Stimulated activated CD4-positive, alpha-beta T cell treated with anti-CD3 and anti-CD28 coated beads, Interleukin-15, amount 100 ng/mL, for 24 hours (primary cell): ENCODE data around the gene CENPI.
"Not testable (repeated sequence)": the region's sequence is repeated elsewhere in the genome, so short reads cannot be mapped to it uniquely, and the experiment has no call there.

ENCODE experiments used
- DNase-seq: peaks from one replicate; pipeline ENCODE4 v3.0.0-alpha.2; 2020

CENPI gene, protein sequence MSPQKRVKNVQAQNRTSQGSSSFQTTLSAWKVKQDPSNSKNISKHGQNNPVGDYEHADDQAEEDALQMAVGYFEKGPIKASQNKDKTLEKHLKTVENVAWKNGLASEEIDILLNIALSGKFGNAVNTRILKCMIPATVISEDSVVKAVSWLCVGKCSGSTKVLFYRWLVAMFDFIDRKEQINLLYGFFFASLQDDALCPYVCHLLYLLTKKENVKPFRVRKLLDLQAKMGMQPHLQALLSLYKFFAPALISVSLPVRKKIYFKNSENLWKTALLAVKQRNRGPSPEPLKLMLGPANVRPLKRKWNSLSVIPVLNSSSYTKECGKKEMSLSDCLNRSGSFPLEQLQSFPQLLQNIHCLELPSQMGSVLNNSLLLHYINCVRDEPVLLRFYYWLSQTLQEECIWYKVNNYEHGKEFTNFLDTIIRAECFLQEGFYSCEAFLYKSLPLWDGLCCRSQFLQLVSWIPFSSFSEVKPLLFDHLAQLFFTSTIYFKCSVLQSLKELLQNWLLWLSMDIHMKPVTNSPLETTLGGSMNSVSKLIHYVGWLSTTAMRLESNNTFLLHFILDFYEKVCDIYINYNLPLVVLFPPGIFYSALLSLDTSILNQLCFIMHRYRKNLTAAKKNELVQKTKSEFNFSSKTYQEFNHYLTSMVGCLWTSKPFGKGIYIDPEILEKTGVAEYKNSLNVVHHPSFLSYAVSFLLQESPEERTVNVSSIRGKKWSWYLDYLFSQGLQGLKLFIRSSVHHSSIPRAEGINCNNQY

GRCh38 chrX:101097546-101098453 lies at the start of gene CENPI:
TSS of gene CENPI (plus strand) at chrX:101098204. CDS start at chrX:101101071, 2,867 bp downstream.
- peak; percentile 93 for DNase-seq

DNA sequence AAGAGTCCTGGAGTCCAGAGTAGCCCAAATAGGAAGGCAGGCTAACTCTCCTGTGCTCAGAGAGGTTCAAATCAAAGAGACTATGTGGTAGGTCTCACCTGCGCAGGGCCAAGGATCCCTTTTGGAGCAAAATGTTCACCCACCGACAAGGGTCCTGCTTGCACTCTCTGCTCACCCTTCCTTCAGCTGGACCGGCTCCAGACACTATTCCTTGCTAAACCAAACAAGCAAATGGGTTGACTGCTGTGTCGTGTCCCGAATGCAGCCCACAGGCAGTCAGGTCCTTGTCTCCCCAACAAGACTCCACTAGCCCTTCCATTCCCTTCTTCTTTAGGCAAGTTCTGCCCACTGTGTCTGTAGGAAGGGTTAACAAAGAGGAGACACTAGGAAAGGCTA lies 46.9 kb upstream of the CENPI start:
- DNase-seq: no peak

DNA sequence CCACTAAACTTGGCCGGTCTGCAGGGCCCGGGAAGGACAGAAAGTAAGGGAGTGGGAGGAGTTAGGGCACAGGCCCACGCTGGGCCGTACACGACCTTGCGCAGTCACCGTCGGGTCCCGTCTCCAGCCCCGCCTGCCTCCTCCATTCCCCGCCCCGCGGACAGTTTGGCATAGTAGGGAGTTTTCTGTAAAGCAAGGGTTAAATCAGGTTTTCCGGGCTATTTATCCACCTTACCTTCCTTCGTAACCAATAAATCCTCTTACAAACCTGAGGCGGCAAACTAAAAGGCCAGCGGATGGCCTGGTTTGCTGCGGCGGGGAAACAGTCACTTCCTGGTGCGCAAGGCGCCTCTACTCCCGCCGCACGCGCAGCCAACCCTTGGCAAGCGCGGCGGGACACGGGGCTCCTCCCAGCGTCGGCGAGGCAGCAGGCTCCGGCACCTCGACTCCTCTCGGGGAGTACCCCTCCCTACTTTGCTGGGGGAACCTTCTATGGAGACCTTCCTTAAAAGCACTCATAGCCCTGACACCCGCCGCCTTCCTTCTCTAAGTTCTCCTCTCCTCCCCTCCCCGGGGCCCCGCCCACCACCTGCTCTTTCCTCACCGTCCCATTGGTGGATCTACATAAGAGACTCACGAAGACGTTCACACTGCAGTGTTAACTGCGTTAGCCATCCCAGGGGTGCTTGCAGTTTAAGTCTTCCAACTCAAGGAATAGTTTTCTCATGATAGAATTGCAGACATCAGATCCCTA lies 46.3 kb upstream of the CENPI start, which contains the start of gene TRMT2B:
TRMT2B (minus strand) TSS at position 563 of the 754 bp plus-strand sequence. CDS start 9,822 bp downstream, outside the sequence.
- DNase-seq: peak; percentile 86

DNA sequence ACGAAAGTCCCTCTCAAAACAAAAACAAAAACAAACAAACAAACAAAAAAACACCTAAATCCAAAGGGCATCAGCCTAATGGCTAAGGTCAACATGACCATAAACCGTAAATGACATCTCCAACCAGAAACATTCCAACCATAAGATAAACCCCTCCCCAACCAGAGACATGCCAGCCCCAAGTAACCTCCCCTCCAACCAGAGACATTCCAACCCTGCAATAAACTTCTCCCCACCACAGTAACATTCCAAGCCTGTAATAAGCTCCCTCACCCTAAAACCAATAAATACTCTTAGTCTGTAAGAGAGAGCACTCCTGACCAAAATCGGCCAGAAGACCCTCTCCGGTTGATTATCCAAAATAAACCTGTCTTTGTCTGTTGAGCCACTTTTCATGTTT lies 41.5 kb upstream of the CENPI start:
- not testable (repeated sequence) for DNase-seq

DNA sequence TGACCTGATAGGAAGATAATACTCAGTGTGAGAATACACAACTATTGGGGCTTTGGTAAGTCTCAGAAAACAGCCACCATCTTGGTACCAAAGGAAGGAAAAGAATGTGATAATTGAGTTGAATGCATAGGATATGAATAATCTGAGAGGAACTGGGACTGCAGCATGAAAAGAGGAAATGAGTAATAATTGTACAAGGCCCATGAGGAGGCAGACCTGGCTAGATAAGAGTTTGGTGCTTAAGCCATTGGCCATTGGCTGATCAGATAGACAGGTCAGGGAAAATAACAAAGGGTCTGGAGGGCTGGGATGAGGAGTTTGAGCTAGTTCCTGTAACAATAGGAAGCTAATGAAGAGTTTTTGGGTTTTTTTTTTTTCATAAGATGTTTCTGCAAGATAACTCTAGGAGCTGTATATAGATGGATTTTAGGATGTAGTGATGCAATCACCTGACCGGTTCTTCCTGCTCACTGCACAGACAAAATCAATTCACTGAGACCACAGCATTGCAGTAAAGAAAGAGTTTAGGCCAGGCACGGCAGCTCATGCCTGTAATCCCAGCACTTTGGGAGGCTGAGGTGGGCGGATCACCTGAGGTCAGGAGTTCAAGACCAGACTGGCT lies 40.8 kb upstream of the CENPI start:
- DNase-seq: no peak

- DNase-seq: no peak
Observed at GRCh38 chrX:101062176-101062575, 35.8 kb upstream of the CENPI start.

GRCh38 chrX:101071582-101071981 lies 26.4 kb upstream of the CENPI start:
- DNase-seq: no peak

DNA sequence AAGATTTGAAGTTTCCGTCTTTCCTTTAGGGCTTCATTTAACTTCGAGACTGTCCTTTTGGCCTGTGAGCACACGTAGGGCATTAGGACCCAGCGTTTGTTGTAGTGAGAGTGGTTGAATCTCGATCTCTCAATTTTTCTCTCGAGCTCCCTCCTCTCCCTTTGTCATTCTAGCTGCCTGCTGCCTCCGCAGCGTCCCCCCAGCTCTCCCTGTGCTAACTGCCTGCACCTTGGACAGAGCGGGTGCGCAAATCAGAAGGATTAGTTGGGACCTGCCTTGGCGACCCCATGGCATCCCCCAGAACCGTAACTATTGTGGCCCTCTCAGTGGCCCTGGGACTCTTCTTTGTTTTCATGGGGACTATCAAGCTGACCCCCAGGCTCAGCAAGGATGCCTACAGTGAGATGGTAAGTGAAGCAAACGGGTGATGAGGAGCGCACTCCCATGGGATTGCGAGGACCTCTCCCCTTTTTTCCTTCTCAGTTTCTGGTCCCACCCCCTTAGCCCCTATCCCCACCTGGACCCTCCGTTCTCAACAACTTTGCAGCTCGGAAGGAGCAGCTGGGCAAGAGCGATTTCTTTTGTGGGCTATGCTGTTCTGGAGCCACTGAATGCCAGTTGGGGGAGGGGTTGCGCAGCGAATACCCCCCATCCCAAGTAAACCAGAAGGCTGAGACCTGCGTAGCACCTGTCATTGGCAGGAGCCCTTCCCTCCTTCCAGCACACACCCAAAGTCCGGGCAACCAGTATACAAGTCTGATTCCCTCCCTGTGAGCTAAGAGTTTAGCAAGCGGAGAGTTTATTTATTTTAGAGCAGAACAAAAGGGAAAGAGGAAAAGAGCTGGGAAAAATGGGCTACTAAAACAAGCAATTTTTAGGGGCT lies 19.0 kb upstream of the CENPI start, which contains the start of gene TMEM35A:
TMEM35A (plus strand) TSS at position 164 of the 883 bp plus-strand sequence; CDS start at position 288, 124 bp downstream.
- no peak for DNase-seq

GRCh38 chrX:101079736-101080270 lies 18.2 kb upstream of the CENPI start:
- no peak for DNase-seq

DNA sequence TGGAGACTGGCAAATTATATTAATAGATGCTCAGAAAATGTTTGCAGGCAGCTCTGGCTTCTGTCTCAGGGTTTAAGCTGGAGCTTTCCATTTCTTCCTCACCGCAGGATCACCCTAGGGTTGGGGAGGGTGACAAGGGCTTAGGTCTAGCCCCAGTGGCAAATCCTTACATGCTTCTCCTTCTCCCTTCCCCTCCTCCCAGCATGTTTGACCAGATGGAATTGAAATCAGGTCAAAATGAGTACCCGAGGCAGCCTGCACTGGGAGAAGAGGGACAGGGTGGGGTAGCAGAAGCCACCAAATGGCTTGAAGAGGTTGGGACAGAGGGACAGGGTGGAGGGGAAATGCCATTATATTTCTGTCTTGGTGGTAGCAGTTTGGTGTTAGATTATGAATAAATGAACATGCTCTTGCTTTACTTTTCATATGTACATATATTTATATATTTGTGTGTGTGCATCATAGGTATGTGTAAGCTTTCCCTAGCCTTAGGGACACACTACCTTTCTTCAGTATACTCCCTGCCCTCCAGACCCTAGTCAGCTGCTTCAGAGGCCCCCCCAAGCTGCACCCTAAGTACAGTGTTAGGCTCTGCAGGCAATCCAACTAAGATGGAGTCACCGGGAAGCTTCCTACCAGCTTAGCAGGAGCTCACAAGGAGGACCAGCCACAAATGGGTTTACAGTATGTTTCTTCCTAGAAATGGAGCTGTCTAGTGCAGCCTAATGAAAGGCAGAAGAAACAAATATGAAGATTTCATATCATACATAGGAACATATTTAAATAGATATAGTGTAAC lies 17.5 kb upstream of the CENPI start:
- no peak for DNase-seq

DNA sequence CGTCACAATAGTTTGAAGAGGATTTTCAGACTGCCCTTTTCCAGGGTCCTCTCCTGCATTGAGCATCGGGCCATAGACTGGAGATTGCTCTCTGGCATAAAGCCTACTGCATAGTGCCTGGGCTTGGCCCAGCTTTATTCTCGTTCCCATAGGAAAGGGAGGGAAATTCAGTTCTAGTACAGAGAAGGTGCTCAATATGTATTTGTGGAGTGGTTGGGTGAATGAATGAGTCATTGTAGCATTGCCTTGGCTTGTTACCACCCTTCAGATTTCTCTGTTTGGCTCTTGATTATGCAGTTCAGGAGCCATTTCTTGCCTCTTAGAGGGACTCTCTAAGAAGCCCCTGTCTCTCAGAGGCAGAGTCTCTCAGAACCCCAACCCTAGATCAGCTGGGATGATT lies 16.8 kb upstream of the CENPI start:
- no peak for DNase-seq

GRCh38 chrX:101091817-101092216 lies 6.2 kb upstream of the CENPI start:
- DNase-seq: no peak

DNA sequence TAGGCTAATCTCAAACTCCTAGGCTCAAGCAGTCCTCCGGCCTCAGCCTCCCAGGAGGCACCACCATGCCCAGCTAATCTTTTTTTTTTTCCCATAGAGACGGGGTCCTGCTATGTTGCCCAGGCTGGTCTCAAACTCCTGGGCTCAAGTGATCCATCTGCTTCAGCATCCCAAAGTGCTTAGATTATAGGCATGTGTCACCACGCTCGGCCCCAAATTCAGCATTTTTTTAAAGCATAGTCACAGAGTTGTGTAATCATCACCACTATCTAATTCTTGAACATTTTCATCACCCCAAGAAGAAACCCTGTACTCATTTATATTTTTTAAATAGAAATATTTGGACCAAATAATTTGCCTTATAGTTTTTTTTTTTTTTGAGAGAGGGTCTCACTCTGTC lies 10.3 kb downstream of the CENPI start:
- DNase-seq: no peak

DNA sequence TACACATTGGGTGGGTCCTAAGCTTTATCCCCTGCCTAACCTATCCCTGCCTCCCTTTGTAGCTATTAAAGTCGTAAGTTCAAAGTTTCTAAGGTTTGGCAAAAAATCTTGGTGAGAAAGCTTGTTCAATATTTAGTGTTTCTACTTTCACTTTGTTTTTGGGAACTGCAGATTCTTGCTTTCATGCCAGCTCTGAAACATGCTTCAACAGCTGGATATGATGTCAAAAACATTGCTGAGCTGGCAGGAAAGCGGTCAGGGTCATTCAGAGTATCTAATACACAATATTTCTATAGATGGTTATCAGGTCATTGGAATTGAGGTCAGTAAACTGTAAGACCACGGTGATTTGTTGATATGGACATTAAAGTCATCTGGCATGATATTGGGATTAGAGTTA lies 19.7 kb downstream of the CENPI start:
- no peak for DNase-seq

GRCh38 chrX:101136235-101136634 lies 38.2 kb downstream of the CENPI start:
- DNase-seq: no peak
